H1 (cell line): ENCODE data around the gene COX17. TPM values are rescaled to one million over a fixed set of nuclear protein-coding genes. Genes with fewer than 3 reads are reported as not detected.

Experiments
- CTCF ChIA-PET: fragments of 300-600 bp; sonication (Branson Sonifier 250); formaldehyde crosslinking; loops from one replicate; lab custom pipeline; 2021; ENCODE audit not compliant: partially characterized antibody; lab: Charles Lee
- POLR2A ChIA-PET: fragments of 300-600 bp; sonication (Branson Sonifier 250); formaldehyde crosslinking; loops from one replicate; lab custom pipeline; 2021; ENCODE audit warnings: inconsistent platforms; ENCODE audit not compliant: partially characterized antibody; lab: Charles Lee
- DNase-seq, 2 experiments: peaks; one replicate each; pipeline versions ENCODE4 v3.0.0 to v3.0.0-alpha.2; 2010 to 2022; ENCODE audit warnings: low spot score in 2 of 2, low read depth in 1 of 2, mixed read lengths in 1 of 2
- FAIRE-seq: peaks from 2 replicates; lab custom pipeline; 2011; peaks lifted over from hg19 to GRCh38; lab: Jason Lieb, UNC
- H2AFZ ChIP-seq: 2 replicates; pipeline ENCODE4 v1.8.1; 2012; ENCODE audit warnings: low read length, inconsistent platforms
- H2AK5ac ChIP-seq: 2 replicates; pipeline ENCODE4 v1.6.1; 2013; ENCODE audit warnings: low read depth, low read length
- H2BK120ac ChIP-seq: replicated peaks from 2 replicates; pipeline ENCODE3; 2013; ENCODE audit warnings: low read depth, low read length, inconsistent platforms
- H2BK12ac ChIP-seq: 2 replicates; pipeline ENCODE4 v1.6.1; 2013; ENCODE audit warnings: low read depth, low read length
- H2BK15ac ChIP-seq: 2 replicates; pipeline ENCODE4 v1.6.1; 2013; ENCODE audit warnings: low read length
- H2BK20ac ChIP-seq: 2 replicates; pipeline ENCODE4 v1.6.1; 2013; ENCODE audit warnings: low read length
- H2BK5ac ChIP-seq: 2 replicates; pipeline ENCODE4 v1.6.1; 2013; ENCODE audit warnings: low read depth, low read length
- H3K14ac ChIP-seq: 2 replicates; pipeline ENCODE4 v1.6.1; 2013; ENCODE audit warnings: inconsistent platforms; ENCODE audit not compliant: insufficient read length
- H3K18ac ChIP-seq: 2 replicates; pipeline ENCODE4 v1.6.1; 2013; ENCODE audit warnings: low read length; ENCODE audit errors: extremely low read depth
- H3K23ac ChIP-seq: 2 replicates; pipeline ENCODE4 v1.6.1; 2013; ENCODE audit warnings: inconsistent platforms; ENCODE audit not compliant: insufficient read length
- H3K23me2 ChIP-seq: 2 replicates; pipeline ENCODE4 v1.6.1; 2013; ENCODE audit warnings: low read depth, low read length
- H3K27ac ChIP-seq: 2 replicates; pipeline ENCODE4 v1.6.1; 2011; ENCODE audit warnings: low read depth, low read length, inconsistent platforms
- H3K27me3 ChIP-seq, 4 experiments: replicated peaks in 1 of 4; 1 replicate in 1 of 4; 2 replicates in 3 of 4; pipeline versions ENCODE4 v1.6.1 to v1.8.1; 2011 to 2013; ENCODE audit warnings: low read length in 3 of 4, mild to moderate bottlenecking in 3 of 4, inconsistent platforms in 2 of 4, mixed read lengths in 2 of 4, moderate library complexity in 1 of 4; ENCODE audit not compliant: control insufficient read depth in 3 of 4, insufficient read depth in 3 of 4; ENCODE audit errors: extremely low read depth in 1 of 4
- H3K36me3 ChIP-seq, 4 experiments: 2 replicates each; pipeline versions ENCODE4 v1.6.1 to v1.8.1; 2011 to 2013; ENCODE audit warnings: mild to moderate bottlenecking in 4 of 4, low read length in 3 of 4, moderate library complexity in 2 of 4, control low read depth in 1 of 4, inconsistent platforms in 1 of 4; ENCODE audit not compliant: insufficient read depth in 4 of 4, control insufficient read depth in 2 of 4
- H3K4ac ChIP-seq: replicated peaks from 2 replicates; pipeline ENCODE3; 2013; ENCODE audit warnings: low read length, low read depth, mixed read lengths, inconsistent platforms; ENCODE audit not compliant: insufficient read length
- H3K4me1 ChIP-seq, 4 experiments: replicated peaks in 1 of 4; 1 replicate in 1 of 4; 2 replicates in 3 of 4; pipeline versions ENCODE4 v1.6.1 to v1.8.1; 2011 to 2013; ENCODE audit warnings: low read length in 3 of 4, inconsistent platforms in 2 of 4, mixed read lengths in 1 of 4; ENCODE audit not compliant: insufficient read depth in 4 of 4, control insufficient read depth in 3 of 4
- H3K4me2 ChIP-seq, 2 experiments: 2 replicates each; pipeline versions ENCODE4 v1.6.1 to v1.8.1; 2011 to 2013; ENCODE audit warnings: low read depth in 2 of 2, low read length in 2 of 2, control low read depth in 1 of 2, inconsistent platforms in 1 of 2, mild to moderate bottlenecking in 1 of 2; ENCODE audit not compliant: insufficient read depth in 1 of 2
- H3K4me3 ChIP-seq, 4 experiments: fragments of 200-600, 300-600 bp in 1 of 4; sonication (generic), shearing (Covaris generic), sonication (Bioruptor Twin) in 1 of 4; 2 replicates each; pipeline versions ENCODE4 v1.5.1 to v1.8.1; 2011 to 2016; ENCODE audit warnings: low read length in 4 of 4, low read depth in 3 of 4, control low read depth in 2 of 4, inconsistent platforms in 2 of 4, mild to moderate bottlenecking in 2 of 4, mixed read lengths in 1 of 4, moderate library complexity in 1 of 4; ENCODE audit not compliant: insufficient read depth in 2 of 4; ENCODE audit errors: extremely low read depth in 1 of 4
- H3K56ac ChIP-seq: replicated peaks from 2 replicates; pipeline ENCODE3; 2013; ENCODE audit warnings: low read depth, mild to moderate bottlenecking, mixed read lengths, low read length, inconsistent platforms; ENCODE audit not compliant: insufficient read length
- H3K79me1 ChIP-seq: 2 replicates; pipeline ENCODE4 v1.6.1; 2013; ENCODE audit warnings: low read depth, low read length, control low read depth
- H3K79me2 ChIP-seq, 2 experiments: 2 replicates each; pipeline versions ENCODE4 v1.6.1 to v1.8.1; 2012 to 2013; ENCODE audit warnings: low read length in 2 of 2, mild to moderate bottlenecking in 2 of 2, inconsistent platforms in 1 of 2; ENCODE audit not compliant: insufficient read depth in 2 of 2, control insufficient read depth in 1 of 2
- H3K9ac ChIP-seq, 4 experiments: replicated peaks in 1 of 4; 1 replicate in 1 of 4; 2 replicates in 3 of 4; pipeline versions ENCODE4 v1.6.1 to v1.8.1; 2011 to 2013; ENCODE audit warnings: low read depth in 3 of 4, low read length in 3 of 4, control low read depth in 2 of 4, mild to moderate bottlenecking in 2 of 4, moderate library complexity in 2 of 4, inconsistent platforms in 1 of 4; ENCODE audit errors: extremely low read depth in 1 of 4
- H3K9me3 ChIP-seq, 2 experiments: 2 replicates each; pipeline versions ENCODE4 v1.6.1 to v1.8.1; 2012 to 2013; ENCODE audit warnings: mild to moderate bottlenecking in 2 of 2, moderate library complexity in 2 of 2, control low read depth in 1 of 2, inconsistent platforms in 1 of 2, low read depth in 1 of 2, low read length in 1 of 2, mixed read lengths in 1 of 2; ENCODE audit not compliant: insufficient read depth in 2 of 2
- H4K20me1 ChIP-seq, 2 experiments: replicated peaks in 1 of 2; 2 replicates each; pipeline versions ENCODE3 to v1.8.1; 2011 to 2013; ENCODE audit warnings: inconsistent platforms in 2 of 2, low read length in 2 of 2, mild to moderate bottlenecking in 1 of 2; ENCODE audit not compliant: insufficient read depth in 2 of 2, control insufficient read depth in 1 of 2
- H4K5ac ChIP-seq: 2 replicates; pipeline ENCODE4 v1.6.1; 2013; ENCODE audit warnings: low read length, low read depth, mixed read lengths, inconsistent platforms; ENCODE audit not compliant: insufficient read length
- H4K8ac ChIP-seq: 2 replicates; pipeline ENCODE4 v1.8.0; 2013; ENCODE audit warnings: mild to moderate bottlenecking, moderate library complexity, low read length, inconsistent platforms; ENCODE audit not compliant: insufficient read depth; ENCODE audit errors: extremely low read depth
- H4K91ac ChIP-seq: replicated peaks from 2 replicates; pipeline ENCODE3; 2013; ENCODE audit warnings: low read length, mixed read lengths, inconsistent platforms; ENCODE audit not compliant: insufficient read length
- CTCF ChIP-seq, 3 experiments: IDR thresholded peaks; 1 replicate in 2 of 3; 2 replicates in 1 of 3; pipeline versions ENCODE4 v1.5.1 to v1.6.1; 2011; ENCODE audit warnings: low read length in 3 of 3, mild to moderate bottlenecking in 3 of 3, inconsistent platforms in 2 of 3, low read depth in 1 of 3, moderate library complexity in 1 of 3; ENCODE audit not compliant: insufficient read depth in 1 of 3; ENCODE audit errors: control extremely low read depth in 1 of 3
- EP300 ChIP-seq, 2 experiments: IDR thresholded peaks; 1 replicate in 1 of 2; 2 replicates in 1 of 2; pipeline ENCODE4 v1.6.1; 2011 to 2012; ENCODE audit warnings: low read depth in 2 of 2, low read length in 2 of 2, mild to moderate bottlenecking in 2 of 2, borderline replicate concordance in 1 of 2, inconsistent platforms in 1 of 2, moderate library complexity in 1 of 2
- RAD21 ChIP-seq, 2 experiments: IDR thresholded peaks in 1 of 2; conservative IDR thresholded peaks in 1 of 2; 2 replicates each; pipeline ENCODE4 v1.6.1; 2011; ENCODE audit warnings: low read depth in 2 of 2, low read length in 2 of 2, improper control_type of control experiment in 1 of 2, inconsistent platforms in 1 of 2, mild to moderate bottlenecking in 1 of 2, moderate library complexity in 1 of 2
- WGBS, 2 experiments: shearing (Covaris generic) in 1 of 2; methylation state at CpG; one replicate each; pipeline versions ENCODE4 v1.1.6 to v1.1.7; 2013 to 2015; ENCODE audit warnings: low lambda C conversion rate in 2 of 2, mixed read lengths in 2 of 2, inconsistent platforms in 1 of 2, low coverage in 1 of 2, missing lambda C conversion rate in 1 of 2; ENCODE audit not compliant: insufficient replicate concordance in 2 of 2, insufficient coverage in 1 of 2, insufficient read length in 1 of 2; ENCODE audit errors: extremely low coverage in 1 of 2, missing lambda C conversion rate in 1 of 2; 5-methylcytosine and 5-hydroxymethylcytosine counted together
- polyA plus RNA-seq, 7 experiments: library from polyadenylated mRNA; depleted of rRNA in 3 of 7; stranded (reverse) in 5 of 7; unstranded in 2 of 7; fragments of >200 nt in 5 of 7; fragments of 200-250 nt in 2 of 7; gene quantifications; 1 replicate in 5 of 7; 2 replicates in 1 of 7; 4 replicates in 1 of 7; pipeline versions ENCODE4 v1.2.1 to v1.2.3, GENCODE V29; 2011 to 2013; ENCODE audit warnings: missing spikeins in 2 of 7, mixed read lengths in 2 of 7
- total RNA-seq: library from RNA; stranded (reverse); fragmentation: NEBNext Ultra II Directional; extraction: Animal tissue kit (Norgen Biotek cat#: 25700); gene quantifications from 2 replicates; pipeline ENCODE4 v1.2.1, GENCODE V29; 2021

COX17 gene
- total and polyA plus RNA-seq, 2 of the 8 experiments (the other 6 are each of a cell fraction or from before 2014, with no cell fraction given) = 34.2 to 43.0 TPM

GRCh38 chr3:119635719-119636118, 41.5 kb downstream of the COX17 start:
- H3K23me2 ChIP-seq = no peaks in the 10 kb centered on the region
- H3K79me2 ChIP-seq = no peaks in the 10 kb centered on the region
- FAIRE-seq = no peak
- no peak overlapping the region for H3K14ac ChIP-seq
- ChIA-PET POLR2A (no interaction called here), CTCF (interaction anchor here (0.9 to 2.7 kb wide), 4 partner anchors 11 to 35 kb away, joined by 3 to 9 read pairs (median 6); no protein-coding TSS in a partner anchor)
- H3K4me1 ChIP-seq = no peaks in the 10 kb centered on the region
- H2BK20ac ChIP-seq = no peak overlapping the region
- 92% methylated on average over 10 of the region's 10 CpGs; no CpG with 5 or more reads in 1 of the 2 experiments for WGBS, 2 experiments
- H4K8ac ChIP-seq = no peak overlapping the region
- no peaks in the 10 kb centered on the region for H4K20me1 ChIP-seq
- H3K4ac ChIP-seq = no peak overlapping the region
- H3K79me1 ChIP-seq = no peaks in the 10 kb centered on the region
- no peak overlapping the region for H3K4me2 ChIP-seq
- H3K9ac ChIP-seq = no peak overlapping the region
- no peak overlapping the region for H3K4me3 ChIP-seq
- no peak overlapping the region for H4K5ac ChIP-seq
- H2AFZ ChIP-seq = no peak overlapping the region
- H3K56ac ChIP-seq = no peak overlapping the region
- no peak for TF ChIP-seq EP300 (IDR thresholded peaks at IDR 0.05; ENCODE audit: borderline replicate concordance in 1 of 2, low read depth in 2 of 2, low read length in 2 of 2)
- TF ChIP-seq RAD21 (IDR thresholded peaks at IDR 0.05 in 1 of 2, conservative IDR thresholded peaks at IDR 0.05 in 1 of 2; ENCODE audit: low read depth in 2 of 2, low read length in 2 of 2) = peak; percentile 15 to 24; a peak in 3 of 4 replicates
- TF ChIP-seq CTCF (IDR thresholded peaks at IDR 0.05; ENCODE audit: control extremely low read depth in 1 of 3, insufficient read depth in 1 of 3, low read depth in 1 of 3, low read length in 3 of 3) = peak in 1 of 3 experiments; percentile 14; a peak in 2 of 4 replicates
- no peak overlapping the region for H2BK12ac ChIP-seq
- H3K23ac ChIP-seq = no peak overlapping the region
- H2BK15ac ChIP-seq = no peak overlapping the region
- no peak overlapping the region for H3K18ac ChIP-seq
- H2BK5ac ChIP-seq = no peak overlapping the region
- no peak for DNase-seq
- H3K36me3 ChIP-seq = no peaks in the 10 kb centered on the region
- no peak overlapping the region for H3K27ac ChIP-seq
- H2BK120ac ChIP-seq = no peak overlapping the region
- H2AK5ac ChIP-seq = no peak overlapping the region
- H4K91ac ChIP-seq = no peak overlapping the region
- H3K27me3 ChIP-seq = no peaks in the 10 kb centered on the region
- H3K9me3 ChIP-seq = no peaks in the 10 kb centered on the region
